Ovary (tissue), 3 donors: Measurements from ENCODE around the gene CHCHD3.
"Not testable (repeated sequence)": the region's sequence is repeated elsewhere in the genome, so short reads cannot be mapped to it uniquely, and the experiment has no call there.

Source experiments
- CTCF ChIP-seq, 3 donors: fragments of 450-650 bp in 2 of 3; fragments of 200-600 bp in 1 of 3; IDR thresholded peaks; one replicate each; pipeline versions ENCODE4 v1.5.1 to v1.8.0; 2016 to 2022; ENCODE audit warnings: antibody characterized with exemption in 3 of 3, mild to moderate bottlenecking in 1 of 3
- POLR2A ChIP-seq: fragments of 450-650 bp; IDR thresholded peaks from one replicate; pipeline ENCODE4 v1.6.1; 2017; ENCODE audit warnings: antibody characterized with exemption, mild to moderate bottlenecking, moderate library complexity
- donor health status: DM: no; HTN: no; CAD: no.

GRCh38 chr7:132905136-132905535 is 176.8 kb downstream of the CHCHD3 start:
- not testable (repeated sequence) for TF ChIP-seq CTCF (IDR thresholded peaks at IDR 0.05); POLR2A
